ENCODE data around the gene CLSTN2. TPM values are rescaled to one million over a fixed set of nuclear protein-coding genes. Genes with fewer than 3 reads are reported as not detected.
A peak's percentile ranks its signal among the peaks of the same experiment; 100 is the strongest.

Gene CLSTN2
- total and polyA plus RNA-seq, 4 donors, result 20.7 to 44.5 (median 22.7) TPM

DNA sequence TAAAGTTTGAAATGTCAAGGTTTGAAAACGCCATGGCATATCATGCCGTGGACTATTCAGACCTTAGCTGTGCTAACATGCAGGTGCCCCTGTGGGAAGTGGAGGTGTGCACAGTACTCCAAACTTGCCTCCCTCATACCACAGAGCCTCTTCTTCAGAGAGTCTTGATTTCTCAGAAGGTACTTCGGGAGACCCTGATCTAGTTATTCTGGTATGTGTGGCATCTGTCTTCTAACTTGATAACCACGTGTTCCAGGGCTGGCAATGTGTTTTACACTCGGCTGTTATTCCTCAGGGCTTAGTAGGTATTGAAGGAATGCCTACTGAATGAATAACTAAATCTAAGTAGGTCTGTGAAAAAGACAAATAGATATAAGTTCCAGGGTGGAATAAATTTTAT lies 309.9 kb downstream of the CLSTN2 start:
- Histone ChIP-seq H3K4me3 (ENCODE audit: low read depth, low read length) (no peak overlapping the region), H3K9me3 (ENCODE audit: control insufficient read depth, insufficient read depth, low read length) (no peaks in the 10 kb centered on the region), H3K27ac (ENCODE audit: low read depth, low read length) (no peak overlapping the region), H3K4me1 (ENCODE audit: control insufficient read depth, insufficient read depth, low read length) (no peaks in the 10 kb centered on the region), H3K27me3 (ENCODE audit: control insufficient read depth, insufficient read depth, low read length) (no peaks in the 10 kb centered on the region), H3K36me3 (ENCODE audit: control insufficient read depth, insufficient read depth, low read length) (no peaks in the 10 kb centered on the region)
- WGBS (ENCODE audit: insufficient coverage), result 80% methylated on average over 2 of the region's 5 CpGs
- DNase-seq (ENCODE audit: low read depth in 4 of 6, low spot score in 6 of 6), result no peak

DNA sequence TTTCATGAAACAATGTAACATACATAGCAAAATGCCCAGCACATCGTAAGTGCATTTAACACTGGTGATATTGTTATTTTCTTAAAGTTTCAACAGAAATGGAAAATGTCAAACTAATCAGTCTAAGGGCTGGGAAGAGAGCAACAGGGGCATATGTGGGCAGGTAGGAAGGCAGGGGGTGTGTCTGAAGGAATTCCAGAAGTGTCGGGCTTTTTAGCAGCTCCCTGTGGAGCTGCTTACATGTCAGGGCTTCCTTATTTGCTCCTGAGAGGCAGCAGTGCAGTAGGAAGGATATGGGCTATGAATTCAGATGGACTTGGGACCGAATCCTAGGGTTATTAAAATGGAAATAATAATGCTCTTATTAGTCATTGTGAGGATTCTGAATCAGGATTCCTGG lies 311.6 kb downstream of the CLSTN2 start:
- H3K4me1 ChIP-seq (ENCODE audit: control insufficient read depth, insufficient read depth, low read length), result no peaks in the 10 kb centered on the region
- no peaks in the 10 kb centered on the region for H3K9me3 ChIP-seq (ENCODE audit: control insufficient read depth, insufficient read depth, low read length)
- no peak overlapping the region for H3K4me3 ChIP-seq (ENCODE audit: low read depth, low read length)
- DNase-seq (ENCODE audit: low read depth in 4 of 6, low spot score in 6 of 6), result no peak
- H3K27me3 ChIP-seq (ENCODE audit: control insufficient read depth, insufficient read depth, low read length), result no peaks in the 10 kb centered on the region
- 50% methylated on average over 2 of the region's 3 CpGs for WGBS (ENCODE audit: insufficient coverage)
- H3K36me3 ChIP-seq (ENCODE audit: control insufficient read depth, insufficient read depth, low read length), result no peaks in the 10 kb centered on the region
- H3K27ac ChIP-seq (ENCODE audit: low read depth, low read length), result no peak overlapping the region

DNA sequence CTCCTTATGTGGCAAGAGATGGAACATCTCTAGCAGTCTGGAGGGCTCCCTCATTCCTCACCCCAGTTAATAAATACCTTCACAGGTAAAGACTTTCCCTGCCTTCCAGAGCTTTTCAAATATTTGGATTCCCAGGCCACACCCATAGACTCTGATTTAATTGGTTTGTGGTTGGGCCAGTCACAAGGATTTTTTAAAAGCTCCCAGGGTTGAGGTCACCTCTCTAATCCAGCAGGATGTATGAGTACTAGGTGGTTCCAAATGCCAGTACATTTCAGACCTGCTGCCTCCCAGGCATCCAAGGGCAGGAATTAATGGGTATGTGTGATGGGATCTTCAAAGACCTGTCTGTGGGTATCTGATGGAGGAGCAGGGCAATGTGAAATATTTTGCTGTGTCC lies 312.8 kb downstream of the CLSTN2 start:
- H3K4me3 ChIP-seq (ENCODE audit: low read depth, low read length), result no peak overlapping the region
- no peaks in the 10 kb centered on the region for H3K27me3 ChIP-seq (ENCODE audit: control insufficient read depth, insufficient read depth, low read length)
- H3K27ac ChIP-seq (ENCODE audit: low read depth, low read length), result no peak overlapping the region
- H3K4me1 ChIP-seq (ENCODE audit: control insufficient read depth, insufficient read depth, low read length), result peaks cover 2% of the 10 kb centered on the region
- no peak for DNase-seq (ENCODE audit: low read depth in 4 of 6, low spot score in 6 of 6)
- no peaks in the 10 kb centered on the region for H3K9me3 ChIP-seq (ENCODE audit: control insufficient read depth, insufficient read depth, low read length)
- H3K36me3 ChIP-seq (ENCODE audit: control insufficient read depth, insufficient read depth, low read length), result no peaks in the 10 kb centered on the region

DNA sequence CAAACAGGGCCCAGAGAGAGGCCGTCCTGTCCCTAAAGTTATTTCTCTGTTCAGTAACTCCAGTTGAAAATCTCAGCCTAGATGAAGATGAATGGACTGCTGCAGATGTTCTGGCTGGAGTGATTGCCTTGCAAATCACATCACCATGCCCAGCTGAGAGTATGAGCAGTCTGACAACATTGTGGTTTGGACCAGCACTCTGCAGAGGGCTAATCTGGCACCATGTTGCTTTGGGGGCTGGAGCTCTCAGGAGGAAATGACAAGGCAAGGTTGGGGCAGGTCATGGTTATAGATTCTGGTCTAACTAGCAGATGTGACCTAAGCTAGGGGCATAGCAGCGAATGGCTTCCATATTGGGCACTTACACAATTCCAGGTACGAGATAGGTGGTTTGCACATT lies 314.2 kb downstream of the CLSTN2 start:
- no peaks in the 10 kb centered on the region for H3K36me3 ChIP-seq (ENCODE audit: control insufficient read depth, insufficient read depth, low read length)
- no CpG with 5 or more reads among the region's 3 CpGs for WGBS (ENCODE audit: insufficient coverage)
- H3K9me3 ChIP-seq (ENCODE audit: control insufficient read depth, insufficient read depth, low read length), result no peaks in the 10 kb centered on the region
- no peaks in the 10 kb centered on the region for H3K27me3 ChIP-seq (ENCODE audit: control insufficient read depth, insufficient read depth, low read length)
- H3K27ac ChIP-seq (ENCODE audit: low read depth, low read length), result no peak overlapping the region
- no peak overlapping the region for H3K4me3 ChIP-seq (ENCODE audit: low read depth, low read length)
- DNase-seq (ENCODE audit: low read depth in 4 of 6, low spot score in 6 of 6), result no peak
- peaks cover 4% of the 10 kb centered on the region for H3K4me1 ChIP-seq (ENCODE audit: control insufficient read depth, insufficient read depth, low read length)

DNA sequence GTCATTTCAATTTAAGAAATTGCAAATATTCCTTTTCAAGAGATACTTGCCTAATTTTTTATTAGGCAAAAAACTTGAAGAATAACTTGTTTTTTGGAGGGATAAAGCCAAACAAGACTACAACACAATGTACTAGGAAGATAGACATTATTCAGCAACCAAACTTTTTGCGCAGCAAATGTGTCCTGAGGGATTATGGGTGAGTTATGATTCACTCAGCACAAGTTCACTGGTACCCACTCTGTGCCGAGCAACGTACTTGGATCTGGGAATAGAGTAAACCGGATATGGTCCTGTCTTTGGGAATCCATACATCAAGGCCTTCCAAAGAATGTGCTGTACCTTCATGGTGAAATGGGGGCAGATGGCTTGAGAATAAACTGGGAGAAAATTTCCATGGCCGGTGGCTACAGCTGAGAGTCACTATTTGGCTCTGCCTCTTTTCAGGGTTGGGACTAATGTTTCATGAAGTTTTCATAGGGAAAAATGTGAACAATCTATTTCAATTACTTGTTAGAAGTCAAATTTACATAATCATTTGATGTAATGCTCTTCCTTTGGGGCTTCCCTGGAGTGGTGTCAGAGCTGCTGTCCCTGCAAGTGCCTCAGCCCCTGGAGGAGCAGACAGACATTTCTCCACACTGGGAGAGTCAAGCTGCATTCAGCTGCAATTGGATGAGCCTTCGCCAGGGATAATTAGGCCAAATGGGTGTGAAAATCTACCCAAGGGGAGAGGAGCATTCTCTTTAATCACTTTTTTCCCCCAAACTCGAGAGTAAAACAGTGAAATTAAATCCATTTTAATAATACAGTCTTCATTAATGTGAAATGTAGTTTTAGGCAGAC lies 315.2 kb downstream of the CLSTN2 start:
- Histone ChIP-seq H3K4me3 (ENCODE audit: low read depth, low read length) (no peak overlapping the region), H3K4me1 (ENCODE audit: control insufficient read depth, insufficient read depth, low read length) (peaks cover 4% of the 10 kb centered on the region), H3K9me3 (ENCODE audit: control insufficient read depth, insufficient read depth, low read length) (no peaks in the 10 kb centered on the region), H3K36me3 (ENCODE audit: control insufficient read depth, insufficient read depth, low read length) (no peaks in the 10 kb centered on the region), H3K27me3 (ENCODE audit: control insufficient read depth, insufficient read depth, low read length) (no peaks in the 10 kb centered on the region), H3K27ac (ENCODE audit: low read depth, low read length) (no peak overlapping the region)
- 95% methylated on average over 4 of the region's 7 CpGs for WGBS (ENCODE audit: insufficient coverage)
- peak in 1 of 6 donors; percentile 65 for DNase-seq (ENCODE audit: low read depth in 4 of 6, low spot score in 6 of 6)

DNA sequence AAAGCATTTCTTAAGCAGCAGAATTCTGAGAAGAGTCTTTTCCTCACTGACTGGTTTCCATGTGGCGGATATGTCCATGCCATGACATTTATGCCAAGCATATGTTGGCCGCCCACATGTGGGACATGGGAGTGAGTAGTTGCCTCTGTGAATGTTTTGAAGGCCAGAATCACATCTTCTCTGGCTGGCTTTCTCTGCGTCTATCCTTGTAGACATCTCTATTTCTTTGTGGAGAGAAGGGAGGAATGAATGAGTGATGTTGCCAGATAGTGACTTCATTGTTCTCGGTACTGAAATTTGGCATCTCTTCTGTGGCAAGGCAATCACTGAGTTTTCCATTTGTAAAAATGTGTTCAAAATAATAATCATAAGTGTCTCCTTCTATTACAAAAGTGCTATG lies 316.0 kb downstream of the CLSTN2 start:
- Histone ChIP-seq H3K27ac (ENCODE audit: low read depth, low read length) (no peak overlapping the region), H3K36me3 (ENCODE audit: control insufficient read depth, insufficient read depth, low read length) (no peaks in the 10 kb centered on the region), H3K4me3 (ENCODE audit: low read depth, low read length) (no peak overlapping the region), H3K27me3 (ENCODE audit: control insufficient read depth, insufficient read depth, low read length) (no peaks in the 10 kb centered on the region), H3K9me3 (ENCODE audit: control insufficient read depth, insufficient read depth, low read length) (no peaks in the 10 kb centered on the region), H3K4me1 (ENCODE audit: control insufficient read depth, insufficient read depth, low read length) (peaks cover 4% of the 10 kb centered on the region)
- 100% methylated on average over 1 of the region's 4 CpGs for WGBS (ENCODE audit: insufficient coverage)
- DNase-seq (ENCODE audit: low read depth in 4 of 6, low spot score in 6 of 6), result no peak

DNA sequence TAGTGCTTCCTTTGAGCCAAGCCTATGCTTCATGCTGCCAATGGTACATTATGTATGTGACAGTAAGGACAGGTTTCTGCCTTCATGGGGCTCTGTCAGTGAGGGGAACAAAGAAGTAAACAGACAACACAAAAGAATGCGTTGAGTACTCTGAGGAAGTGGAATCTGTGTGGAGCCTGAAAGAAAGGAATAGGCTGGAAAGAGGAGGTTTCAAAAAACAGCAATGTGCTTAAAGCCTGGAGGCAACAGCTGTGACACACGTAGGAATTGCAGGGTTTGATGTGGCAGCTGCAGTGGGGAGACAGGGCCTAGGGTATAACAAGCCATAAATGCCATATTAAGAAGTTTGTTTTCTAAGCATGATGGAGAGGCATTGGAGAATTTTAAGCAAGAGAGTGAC lies 316.7 kb downstream of the CLSTN2 start:
- no peak overlapping the region for H3K27ac ChIP-seq (ENCODE audit: low read depth, low read length)
- peaks cover 4% of the 10 kb centered on the region for H3K4me1 ChIP-seq (ENCODE audit: control insufficient read depth, insufficient read depth, low read length)
- H3K4me3 ChIP-seq (ENCODE audit: low read depth, low read length), result no peak overlapping the region
- no peaks in the 10 kb centered on the region for H3K36me3 ChIP-seq (ENCODE audit: control insufficient read depth, insufficient read depth, low read length)
- WGBS (ENCODE audit: insufficient coverage), result 33% methylated on average over 2 of the region's 2 CpGs
- H3K9me3 ChIP-seq (ENCODE audit: control insufficient read depth, insufficient read depth, low read length), result no peaks in the 10 kb centered on the region
- H3K27me3 ChIP-seq (ENCODE audit: control insufficient read depth, insufficient read depth, low read length), result no peaks in the 10 kb centered on the region
- peak in 2 of 6 donors; percentile 15 to 64 for DNase-seq (ENCODE audit: low read depth in 4 of 6, low spot score in 6 of 6)

DNA sequence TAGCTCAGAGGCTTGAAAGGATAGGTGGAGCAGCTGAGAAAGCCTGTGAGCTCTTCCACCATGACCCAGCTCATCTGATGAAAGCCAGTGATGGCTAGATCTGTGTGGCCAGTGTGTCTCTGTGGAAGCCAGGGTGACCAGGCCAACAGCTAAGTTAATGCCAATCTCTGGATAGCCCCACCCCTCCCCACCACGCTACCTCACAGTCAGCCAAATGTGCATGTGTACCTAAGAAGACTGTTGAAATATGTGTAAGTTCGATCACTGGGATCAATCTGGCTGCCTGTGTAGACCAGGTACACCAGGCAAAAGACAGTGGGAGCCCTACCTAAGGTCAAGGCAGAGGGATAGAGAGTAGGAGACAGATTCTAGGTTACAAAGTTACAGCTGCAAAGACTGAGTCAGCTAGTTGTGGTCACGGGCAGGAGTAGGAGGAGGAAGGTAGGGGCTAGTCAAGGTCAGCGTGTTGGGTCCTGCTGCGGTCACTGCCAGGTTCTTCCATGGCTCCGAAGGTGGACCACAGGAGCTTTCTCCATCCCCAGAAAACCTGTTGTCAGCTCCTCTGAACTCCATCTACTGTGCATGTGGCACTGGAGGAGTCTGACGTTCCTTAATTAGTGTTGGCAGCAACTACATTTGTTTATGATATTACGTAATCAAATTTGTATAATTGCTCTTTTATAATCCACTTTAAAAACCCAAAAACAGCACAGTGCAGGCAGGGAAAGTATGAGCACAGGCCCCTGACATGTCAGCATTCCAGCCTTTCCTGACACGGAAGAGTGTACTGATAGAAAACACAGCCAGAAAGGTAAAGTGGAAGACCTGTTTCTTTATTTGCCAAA lies 318.0 kb downstream of the CLSTN2 start:
- Histone ChIP-seq H3K9me3 (ENCODE audit: control insufficient read depth, insufficient read depth, low read length) (no peaks in the 10 kb centered on the region), H3K27me3 (ENCODE audit: control insufficient read depth, insufficient read depth, low read length) (no peaks in the 10 kb centered on the region), H3K4me3 (ENCODE audit: low read depth, low read length) (no peak overlapping the region), H3K27ac (ENCODE audit: low read depth, low read length) (peak overlapping the region; percentile 72), H3K36me3 (ENCODE audit: control insufficient read depth, insufficient read depth, low read length) (no peaks in the 10 kb centered on the region), H3K4me1 (ENCODE audit: control insufficient read depth, insufficient read depth, low read length) (peaks cover 4% of the 10 kb centered on the region)
- WGBS (ENCODE audit: insufficient coverage), result 86% methylated on average over 6 of the region's 9 CpGs
- no peak for DNase-seq (ENCODE audit: low read depth in 4 of 6, low spot score in 6 of 6)

DNA sequence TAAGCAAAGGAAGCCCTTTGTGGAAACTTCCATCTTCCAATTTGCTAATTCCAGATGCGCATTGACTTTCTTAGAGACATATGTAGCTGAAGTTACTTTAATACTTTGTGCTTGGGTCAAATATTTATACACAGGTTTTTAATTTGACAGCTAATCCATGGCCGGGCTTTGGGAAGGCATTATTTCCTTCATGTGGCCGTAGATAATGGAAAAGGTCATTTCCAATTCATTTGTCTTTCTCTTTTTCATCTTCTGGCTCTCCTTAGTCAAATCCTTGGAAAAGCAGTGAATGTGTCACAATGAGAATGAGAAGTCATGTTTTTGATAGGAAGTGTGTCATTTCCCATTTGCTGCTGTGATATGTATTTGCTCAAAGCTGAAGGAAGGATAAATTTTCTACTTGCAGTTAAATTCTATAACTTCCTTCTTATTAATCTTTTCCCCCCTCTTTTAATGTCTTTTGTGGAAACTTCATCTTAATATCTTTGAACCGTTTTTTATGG lies 323.3 kb downstream of the CLSTN2 start:
- H3K36me3 ChIP-seq (ENCODE audit: control insufficient read depth, insufficient read depth, low read length), result no peaks in the 10 kb centered on the region
- H3K27me3 ChIP-seq (ENCODE audit: control insufficient read depth, insufficient read depth, low read length), result no peaks in the 10 kb centered on the region
- WGBS (ENCODE audit: insufficient coverage), result no CpG with 5 or more reads among the region's 4 CpGs
- DNase-seq (ENCODE audit: low read depth in 4 of 6, low spot score in 6 of 6), result no peak
- H3K4me3 ChIP-seq (ENCODE audit: low read depth, low read length), result no peak overlapping the region
- no peaks in the 10 kb centered on the region for H3K9me3 ChIP-seq (ENCODE audit: control insufficient read depth, insufficient read depth, low read length)
- no peak overlapping the region for H3K27ac ChIP-seq (ENCODE audit: low read depth, low read length)
- H3K4me1 ChIP-seq (ENCODE audit: control insufficient read depth, insufficient read depth, low read length), result no peaks in the 10 kb centered on the region

Measured in spinal cord (tissue), 10 donors.